ENCODE results near the gene CSNK2A3. TPM values are rescaled to one million over a fixed set of nuclear protein-coding genes. Genes with fewer than 3 reads are reported as not detected.

The CSNK2A3 gene
- total and polyA plus RNA-seq, 10 donors = 0.10 to 3.9 (median 1.4) TPM

GRCh38 chr11:11380340-11380739, 27.3 kb upstream of the CSNK2A3 start:
- intact Hi-C loops (cut with DNase I; ENCODE audit: low total_unique reads) = no loop called here
- Histone ChIP-seq H3K4me3 (no peak overlapping the region), H3K36me3 (no peaks in the 10 kb centered on the region), H3K27me3 (replicated peaks in 1 of 7) (no peaks in the 10 kb centered on the region), H3K9me3 (no peaks in the 10 kb centered on the region), H3K4me1 (no peaks in the 10 kb centered on the region), H3K27ac (no peak overlapping the region)
- TF ChIP-seq POLR2A (IDR thresholded peaks at IDR 0.05) (no peak), CTCF (IDR thresholded peaks at IDR 0.05 in 8 of 11, conservative IDR thresholded peaks at IDR 0.05 in 3 of 11) (no peak), POLR2AphosphoS5 (IDR thresholded peaks at IDR 0.05) (no peak)
- WGBS, 5 donors = 93 to 100% (median 95%) methylated on average over 2 of the region's 2 CpGs
- DNase-seq = no peak

GRCh38 chr11:11379661-11380060, 26.6 kb upstream of the CSNK2A3 start:
- 85 to 94% (median 89%) methylated on average over 3 of the region's 3 CpGs for WGBS, 5 donors
- DNase-seq = no peak
- Histone ChIP-seq H3K9me3 (no peaks in the 10 kb centered on the region), H3K4me1 (no peaks in the 10 kb centered on the region), H3K27me3 (replicated peaks in 1 of 7) (no peaks in the 10 kb centered on the region), H3K4me3 (no peak overlapping the region), H3K27ac (no peak overlapping the region), H3K36me3 (no peaks in the 10 kb centered on the region)
- intact Hi-C loops (cut with DNase I; ENCODE audit: low total_unique reads) = no loop called here
- TF ChIP-seq CTCF (IDR thresholded peaks at IDR 0.05 in 8 of 11, conservative IDR thresholded peaks at IDR 0.05 in 3 of 11) (no peak), POLR2A (IDR thresholded peaks at IDR 0.05) (no peak), POLR2AphosphoS5 (IDR thresholded peaks at IDR 0.05) (no peak)

GRCh38 chr11:11378184-11378940, 25.3 kb upstream of the CSNK2A3 start:
- Histone ChIP-seq H3K27ac (no peak overlapping the region), H3K4me3 (no peak overlapping the region), H3K4me1 (no peaks in the 10 kb centered on the region), H3K27me3 (replicated peaks in 1 of 7) (no peaks in the 10 kb centered on the region), H3K9me3 (no peaks in the 10 kb centered on the region), H3K36me3 (no peaks in the 10 kb centered on the region)
- intact Hi-C loops (cut with DNase I; ENCODE audit: low total_unique reads) = no loop called here
- WGBS, 5 donors = 80 to 90% (median 86%) methylated on average over 6 to 8 of the region's 8 CpGs
- DNase-seq = no peak
- no peak for TF ChIP-seq POLR2A (IDR thresholded peaks at IDR 0.05)
- TF ChIP-seq CTCF (IDR thresholded peaks at IDR 0.05 in 8 of 11, conservative IDR thresholded peaks at IDR 0.05 in 3 of 11) = no peak
- no peak for TF ChIP-seq POLR2AphosphoS5 (IDR thresholded peaks at IDR 0.05)

GRCh38 chr11:11374358-11375148, 21.5 kb upstream of the CSNK2A3 start:
- H3K27ac ChIP-seq = no peak overlapping the region
- H3K4me1 ChIP-seq = no peaks in the 10 kb centered on the region
- 87 to 93% (median 88%) methylated on average over 7 of the region's 7 CpGs for WGBS, 5 donors
- TF ChIP-seq POLR2AphosphoS5 (IDR thresholded peaks at IDR 0.05) (no peak), POLR2A (IDR thresholded peaks at IDR 0.05) (no peak), CTCF (IDR thresholded peaks at IDR 0.05 in 8 of 11, conservative IDR thresholded peaks at IDR 0.05 in 3 of 11) (no peak)
- H3K4me3 ChIP-seq = no peak overlapping the region
- no peaks in the 10 kb centered on the region for H3K27me3 ChIP-seq (replicated peaks in 1 of 7)
- H3K36me3 ChIP-seq = no peaks in the 10 kb centered on the region
- intact Hi-C loops (cut with DNase I; ENCODE audit: low total_unique reads) = no loop called here
- H3K9me3 ChIP-seq = no peaks in the 10 kb centered on the region
- DNase-seq = no peak

All from spleen (tissue), 11 donors.